NT2/D1 (cell line): ENCODE results near the gene SLC25A45.

Source experiments
- DNase-seq: peaks from one replicate; pipeline ENCODE4 v3.0.0-alpha.2; 2011; ENCODE audit warnings: low read depth, low spot score
- H3K27me3 ChIP-seq: 2 replicates; pipeline ENCODE4 v1.6.0; 2011; ENCODE audit warnings: mild to moderate bottlenecking; ENCODE audit not compliant: insufficient read length, insufficient read depth
- H3K36me3 ChIP-seq: 2 replicates; pipeline ENCODE4 v1.6.1; 2011; ENCODE audit warnings: mild to moderate bottlenecking, low read length, mixed read lengths; ENCODE audit not compliant: insufficient read depth, insufficient read length
- H3K4me1 ChIP-seq: 2 replicates; pipeline ENCODE4 v1.5.1; 2011; ENCODE audit not compliant: insufficient read depth, insufficient read length
- H3K4me3 ChIP-seq: 2 replicates; pipeline ENCODE4 v1.5.1; 2011; ENCODE audit warnings: low read depth; ENCODE audit not compliant: insufficient read length
- H3K9ac ChIP-seq: 2 replicates; pipeline ENCODE4 v1.6.0; 2011; ENCODE audit warnings: low read depth; ENCODE audit not compliant: insufficient read length
- H3K9me3 ChIP-seq: 2 replicates; pipeline ENCODE4 v1.5.1; 2011; ENCODE audit warnings: mild to moderate bottlenecking, low read length; ENCODE audit not compliant: insufficient read depth
- SUZ12 ChIP-seq: IDR thresholded peaks from 2 replicates; pipeline ENCODE4 v1.6.1; 2011; ENCODE audit not compliant: insufficient read length, insufficient read depth; ENCODE audit errors: extremely low read depth
- YY1 ChIP-seq: IDR thresholded peaks from 2 replicates; pipeline ENCODE4 v1.6.1; 2011; ENCODE audit not compliant: insufficient read length, insufficient read depth
- ZNF274 ChIP-seq: IDR thresholded peaks from 2 replicates; pipeline ENCODE4 v1.6.1; 2011; ENCODE audit warnings: mild to moderate bottlenecking, low read depth, low read length

SLC25A45 gene

GRCh38 chr11:65379698-65380459, 2.6 kb downstream of the SLC25A45 start:
- Histone ChIP-seq H3K4me1 (peaks cover 27% of the 10 kb centered on the region), H3K9ac (no peak overlapping the region)
- TF ChIP-seq SUZ12 (no peak), YY1 (no peak), ZNF274 (no peak)

GRCh38 chr11:65378928-65379638, 3.4 kb downstream of the SLC25A45 start:
- H3K4me1 ChIP-seq = peaks cover 21% of the 10 kb centered on the region

More at GRCh38 chr11:65379698-65380459, 2.6 kb downstream of the SLC25A45 start:
- Histone ChIP-seq H3K9me3 (no peaks in the 10 kb centered on the region), H3K36me3 (no peaks in the 10 kb centered on the region), H3K27me3 (no peaks in the 10 kb centered on the region), H3K4me3 (no peak overlapping the region)
- no peak for DNase-seq

GRCh38 chr11:65378208-65378927, 4.1 kb downstream of the SLC25A45 start:
- H3K4me3 ChIP-seq = no peak overlapping the region
- no peak overlapping the region for H3K9ac ChIP-seq
- no peaks in the 10 kb centered on the region for H3K9me3 ChIP-seq
- no peaks in the 10 kb centered on the region for H3K36me3 ChIP-seq
- peaks cover 19% of the 10 kb centered on the region for H3K4me1 ChIP-seq
- no peak for DNase-seq
- TF ChIP-seq SUZ12 (no peak), ZNF274 (no peak)
- H3K27me3 ChIP-seq = no peaks in the 10 kb centered on the region

More at GRCh38 chr11:65378928-65379638, 3.4 kb downstream of the SLC25A45 start:
- TF ChIP-seq YY1 = no peak
- TF ChIP-seq ZNF274 = no peak
- no peaks in the 10 kb centered on the region for H3K36me3 ChIP-seq
- no peaks in the 10 kb centered on the region for H3K9me3 ChIP-seq
- no peaks in the 10 kb centered on the region for H3K27me3 ChIP-seq
- no peak overlapping the region for H3K4me3 ChIP-seq
- DNase-seq = no peak
- H3K9ac ChIP-seq = peak overlapping the region; percentile 17

GRCh38 chr11:65377777-65378176, 4.7 kb downstream of the SLC25A45 start:
- peaks cover 16% of the 10 kb centered on the region for H3K4me1 ChIP-seq
- no peaks in the 10 kb centered on the region for H3K9me3 ChIP-seq
- no peak for DNase-seq
- TF ChIP-seq YY1 = no peak
- no peak overlapping the region for H3K4me3 ChIP-seq
- H3K9ac ChIP-seq = no peak overlapping the region
- H3K36me3 ChIP-seq = no peaks in the 10 kb centered on the region
- H3K27me3 ChIP-seq = no peaks in the 10 kb centered on the region

- no peaks in the 10 kb centered on the region for H3K36me3 ChIP-seq
- peaks cover 14% of the 10 kb centered on the region for H3K4me1 ChIP-seq
- no peak overlapping the region for H3K9ac ChIP-seq
- DNase-seq = no peak
- no peak for TF ChIP-seq YY1
- TF ChIP-seq SUZ12 = no peak
- TF ChIP-seq ZNF274 = no peak
- H3K9me3 ChIP-seq = no peaks in the 10 kb centered on the region
- no peaks in the 10 kb centered on the region for H3K27me3 ChIP-seq
- no peak overlapping the region for H3K4me3 ChIP-seq
Measured at GRCh38 chr11:65377036-65377435, 5.4 kb downstream of the SLC25A45 start.

GRCh38 chr11:65376138-65376713, 6.2 kb downstream of the SLC25A45 start:
- Histone ChIP-seq H3K9me3 (no peaks in the 10 kb centered on the region), H3K27me3 (no peaks in the 10 kb centered on the region), H3K4me1 (peaks cover 14% of the 10 kb centered on the region), H3K36me3 (no peaks in the 10 kb centered on the region), H3K9ac (peak overlapping the region; percentile 46), H3K4me3 (no peak overlapping the region)
- DNase-seq = no peak
- no peak for TF ChIP-seq SUZ12
- TF ChIP-seq ZNF274 = no peak
- no peak for TF ChIP-seq YY1

- DNase-seq = no peak
- Histone ChIP-seq H3K9me3 (no peaks in the 10 kb centered on the region), H3K4me1 (peaks cover 14% of the 10 kb centered on the region), H3K9ac (no peak overlapping the region), H3K36me3 (no peaks in the 10 kb centered on the region), H3K27me3 (no peaks in the 10 kb centered on the region), H3K4me3 (no peak overlapping the region)
- TF ChIP-seq ZNF274 = no peak
- TF ChIP-seq YY1 = no peak
- TF ChIP-seq SUZ12 = no peak
Measured at GRCh38 chr11:65375012-65375411, 7.4 kb downstream of the SLC25A45 start.
